Measurements from ENCODE around the gene MAP10. TPM values are rescaled to one million over a fixed set of nuclear protein-coding genes. Genes with fewer than 3 reads are reported as not detected.
A peak's percentile ranks its signal among the peaks of the same experiment; 100 is the strongest.

MAP10 gene
- total RNA-seq, 1 donor from 2014 or later: 3.3 TPM

GRCh38 chr1:232767305-232768074, 37.7 kb upstream of the MAP10 start:
- peaks cover 6% of the 10 kb centered on the region for H3K27me3 Mint-ChIP-seq (ENCODE audit: insufficient read depth, low read depth)

GRCh38 chr1:232768793-232769192, 36.4 kb upstream of the MAP10 start:
- H3K4me3 Mint-ChIP-seq: no peak overlapping the region
- no peak for DNase-seq (ENCODE audit: low spot score)

More at GRCh38 chr1:232767305-232768074, 37.7 kb upstream of the MAP10 start:
- no peak overlapping the region for H3K27ac Mint-ChIP-seq
- H3K79me2 ChIP-seq (ENCODE audit: low read depth): no peaks in the 10 kb centered on the region
- H4K20me1 ChIP-seq (ENCODE audit: low read depth): no peaks in the 10 kb centered on the region
- H3K27me3 ChIP-seq: no peaks in the 10 kb centered on the region
- peaks cover 20% of the 10 kb centered on the region for H3F3A ChIP-seq (ENCODE audit: low read depth)
- peaks cover 24% of the 10 kb centered on the region for H3K4me1 Mint-ChIP-seq
- TF ChIP-seq EZH2phosphoT487 (IDR thresholded peaks at IDR 0.05) (no peak), CTCF (IDR thresholded peaks at IDR 0.05) (no peak), EZH2 (IDR thresholded peaks at IDR 0.05) (no peak)
- H3K27ac ChIP-seq: no peak overlapping the region
- no peak for DNase-seq (ENCODE audit: low spot score)
- H3K4me3 ChIP-seq: no peak overlapping the region
- no peak overlapping the region for H3K9ac ChIP-seq
- H3K4me2 ChIP-seq: no peak overlapping the region
- H3K36me3 Mint-ChIP-seq: peaks cover 2% of the 10 kb centered on the region
- H3K9me3 ChIP-seq (ENCODE audit: low read depth): no peaks in the 10 kb centered on the region
- H3K4me1 ChIP-seq: peaks cover 33% of the 10 kb centered on the region
- no peaks in the 10 kb centered on the region for H3K36me3 ChIP-seq
- no peak overlapping the region for H2AFZ ChIP-seq (replicated peaks)
- no peak overlapping the region for H3K4me3 Mint-ChIP-seq
- H3K9me3 Mint-ChIP-seq: peaks cover 10% of the 10 kb centered on the region

GRCh38 chr1:232769733-232770132, 35.5 kb upstream of the MAP10 start:
- Histone ChIP-seq H4K20me1 (ENCODE audit: low read depth) (no peaks in the 10 kb centered on the region), H3F3A (ENCODE audit: low read depth) (peaks cover 20% of the 10 kb centered on the region), H3K36me3 (no peaks in the 10 kb centered on the region), H3K9me3 (ENCODE audit: low read depth) (no peaks in the 10 kb centered on the region), H3K79me2 (ENCODE audit: low read depth) (no peaks in the 10 kb centered on the region), H3K4me3 (peak overlapping the region; percentile 24), H2AFZ (replicated peaks) (no peak overlapping the region), H3K27me3 (no peaks in the 10 kb centered on the region), H3K9ac (no peak overlapping the region), H3K27ac (peak overlapping the region; percentile 72), H3K4me1 (peaks cover 33% of the 10 kb centered on the region), H3K4me2 (peak overlapping the region; percentile 69)
- Mint-ChIP-seq H3K4me3 (no peak overlapping the region), H3K27me3 (ENCODE audit: insufficient read depth, low read depth) (peaks cover 10% of the 10 kb centered on the region), H3K36me3 (no peaks in the 10 kb centered on the region), H3K4me1 (peaks cover 24% of the 10 kb centered on the region), H3K27ac (peak overlapping the region; percentile 22), H3K9me3 (peaks cover 6% of the 10 kb centered on the region)
- TF ChIP-seq CTCF (IDR thresholded peaks at IDR 0.05): no peak
- no peak for TF ChIP-seq EZH2 (IDR thresholded peaks at IDR 0.05)
- TF ChIP-seq EZH2phosphoT487 (IDR thresholded peaks at IDR 0.05): no peak
- peak; percentile 57 for DNase-seq (ENCODE audit: low spot score)

More at GRCh38 chr1:232768793-232769192, 36.4 kb upstream of the MAP10 start:
- Mint-ChIP-seq H3K4me1 (peaks cover 24% of the 10 kb centered on the region), H3K27me3 (ENCODE audit: insufficient read depth, low read depth) (peaks cover 9% of the 10 kb centered on the region), H3K9me3 (peaks cover 6% of the 10 kb centered on the region), H3K36me3 (no peaks in the 10 kb centered on the region), H3K27ac (no peak overlapping the region)
- H3K4me1 ChIP-seq: peaks cover 33% of the 10 kb centered on the region
- no peaks in the 10 kb centered on the region for H3K27me3 ChIP-seq
- H3K79me2 ChIP-seq (ENCODE audit: low read depth): no peaks in the 10 kb centered on the region
- no peak overlapping the region for H3K9ac ChIP-seq
- H3K27ac ChIP-seq: no peak overlapping the region
- no peak overlapping the region for H3K4me3 ChIP-seq
- H3F3A ChIP-seq (ENCODE audit: low read depth): peaks cover 20% of the 10 kb centered on the region
- H2AFZ ChIP-seq (replicated peaks): no peak overlapping the region
- TF ChIP-seq CTCF (IDR thresholded peaks at IDR 0.05) (no peak), EZH2phosphoT487 (IDR thresholded peaks at IDR 0.05) (no peak), EZH2 (IDR thresholded peaks at IDR 0.05) (no peak)
- peak overlapping the region; percentile 69 for H3K4me2 ChIP-seq
- H4K20me1 ChIP-seq (ENCODE audit: low read depth): no peaks in the 10 kb centered on the region
- no peaks in the 10 kb centered on the region for H3K9me3 ChIP-seq (ENCODE audit: low read depth)
- no peaks in the 10 kb centered on the region for H3K36me3 ChIP-seq

Measured in neural progenitor cell (in vitro differentiated cells).